ENCODE results near the gene MYH15. TPM values are rescaled to one million over a fixed set of nuclear protein-coding genes. Genes with fewer than 3 reads are reported as not detected.

Gene MYH15
- total RNA-seq, 3 donors from 2014 or later: 0.28 to 0.46 (median 0.46) TPM

DNA sequence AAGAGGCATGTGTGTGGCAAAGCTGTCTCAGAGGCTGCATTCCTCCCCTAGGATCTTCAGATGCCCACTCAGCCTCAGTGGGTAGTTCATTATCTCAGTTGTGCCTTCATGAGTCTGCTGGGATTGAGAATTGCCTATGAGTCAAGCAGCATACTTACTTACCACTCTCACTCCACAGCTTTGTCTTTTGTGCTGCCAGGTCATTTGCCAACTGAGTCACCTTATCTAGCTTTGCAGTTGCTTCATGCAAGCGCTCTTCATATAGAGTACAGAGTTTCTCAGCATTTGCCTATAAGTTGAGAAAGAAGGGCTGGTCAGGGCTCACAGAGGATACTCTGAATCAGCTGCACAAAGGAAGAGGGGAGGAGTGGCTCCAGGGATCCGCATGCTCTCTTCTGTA, 89.5 kb downstream of the MYH15 start:
- Histone ChIP-seq H3K36me3 (ENCODE audit: low read depth) (no peaks in the 10 kb centered on the region), H3K9me3 (no peaks in the 10 kb centered on the region), H3K4me3 (no peak overlapping the region), H3K4me1 (ENCODE audit: low read depth) (peaks cover 2% of the 10 kb centered on the region)
- intact Hi-C loops (cut with DNase I, micrococcal nuclease): no loop called here
- ATAC-seq (no peak), DNase-seq (no peak)
- TF ChIP-seq, protein P1, sequence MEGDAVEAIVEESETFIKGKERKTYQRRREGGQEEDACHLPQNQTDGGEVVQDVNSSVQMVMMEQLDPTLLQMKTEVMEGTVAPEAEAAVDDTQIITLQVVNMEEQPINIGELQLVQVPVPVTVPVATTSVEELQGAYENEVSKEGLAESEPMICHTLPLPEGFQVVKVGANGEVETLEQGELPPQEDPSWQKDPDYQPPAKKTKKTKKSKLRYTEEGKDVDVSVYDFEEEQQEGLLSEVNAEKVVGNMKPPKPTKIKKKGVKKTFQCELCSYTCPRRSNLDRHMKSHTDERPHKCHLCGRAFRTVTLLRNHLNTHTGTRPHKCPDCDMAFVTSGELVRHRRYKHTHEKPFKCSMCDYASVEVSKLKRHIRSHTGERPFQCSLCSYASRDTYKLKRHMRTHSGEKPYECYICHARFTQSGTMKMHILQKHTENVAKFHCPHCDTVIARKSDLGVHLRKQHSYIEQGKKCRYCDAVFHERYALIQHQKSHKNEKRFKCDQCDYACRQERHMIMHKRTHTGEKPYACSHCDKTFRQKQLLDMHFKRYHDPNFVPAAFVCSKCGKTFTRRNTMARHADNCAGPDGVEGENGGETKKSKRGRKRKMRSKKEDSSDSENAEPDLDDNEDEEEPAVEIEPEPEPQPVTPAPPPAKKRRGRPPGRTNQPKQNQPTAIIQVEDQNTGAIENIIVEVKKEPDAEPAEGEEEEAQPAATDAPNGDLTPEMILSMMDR (IDR thresholded peaks at IDR 0.05): no peak

DNA sequence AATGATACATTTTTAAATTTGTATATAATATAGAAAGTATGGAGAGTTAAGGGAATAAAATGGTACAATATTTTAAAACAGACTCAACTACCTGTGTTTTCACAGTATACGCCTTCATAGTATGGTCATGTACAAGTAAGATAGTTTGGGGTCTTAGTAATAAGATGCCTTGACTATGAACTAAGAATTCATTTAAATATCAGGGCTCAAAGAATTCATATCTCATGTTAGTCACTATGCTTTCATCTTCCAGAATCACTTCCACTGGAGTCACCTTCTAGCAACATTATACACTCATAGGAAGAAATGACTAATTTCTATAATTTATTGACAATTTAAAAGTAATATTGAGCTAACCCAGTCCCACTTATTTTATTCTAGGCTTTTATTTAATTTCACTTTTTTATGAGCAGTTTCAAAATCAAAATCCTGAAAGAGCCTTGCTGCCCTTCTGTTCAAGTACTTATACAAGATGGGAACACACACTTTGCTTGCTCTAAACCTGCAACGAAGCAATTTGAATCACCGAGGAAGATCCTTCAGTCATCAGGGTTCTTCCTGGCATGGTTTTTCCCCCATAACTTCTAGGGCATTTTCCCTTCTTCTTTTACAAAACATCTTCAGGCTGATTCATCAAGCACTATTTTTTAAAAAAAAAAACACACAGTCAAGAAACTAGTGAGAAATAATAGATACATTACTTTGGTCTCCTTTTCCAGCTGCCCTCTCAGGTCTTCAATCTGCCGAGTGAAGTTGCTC, 94.1 kb downstream of the MYH15 start:
- ATAC-seq: no peak
- Histone ChIP-seq H3K4me1 (ENCODE audit: low read depth) (no peaks in the 10 kb centered on the region), H3K9me3 (no peaks in the 10 kb centered on the region), H3K4me3 (no peak overlapping the region), H3K36me3 (ENCODE audit: low read depth) (no peaks in the 10 kb centered on the region)
- no peak for DNase-seq
- TF ChIP-seq, protein P1 (IDR thresholded peaks at IDR 0.05): no peak
- intact Hi-C loops (cut with DNase I, micrococcal nuclease): no loop called here

GRCh38 chr3:108415661-108416060, 94.7 kb downstream of the MYH15 start:
- no peak overlapping the region for H3K4me3 ChIP-seq
- ATAC-seq: no peak
- no peaks in the 10 kb centered on the region for H3K4me1 ChIP-seq (ENCODE audit: low read depth)
- TF ChIP-seq, protein P1 (IDR thresholded peaks at IDR 0.05): no peak
- DNase-seq: no peak
- no peaks in the 10 kb centered on the region for H3K9me3 ChIP-seq
- no peaks in the 10 kb centered on the region for H3K36me3 ChIP-seq (ENCODE audit: low read depth)
- intact Hi-C loops (cut with DNase I, micrococcal nuclease): no loop called here

DNA sequence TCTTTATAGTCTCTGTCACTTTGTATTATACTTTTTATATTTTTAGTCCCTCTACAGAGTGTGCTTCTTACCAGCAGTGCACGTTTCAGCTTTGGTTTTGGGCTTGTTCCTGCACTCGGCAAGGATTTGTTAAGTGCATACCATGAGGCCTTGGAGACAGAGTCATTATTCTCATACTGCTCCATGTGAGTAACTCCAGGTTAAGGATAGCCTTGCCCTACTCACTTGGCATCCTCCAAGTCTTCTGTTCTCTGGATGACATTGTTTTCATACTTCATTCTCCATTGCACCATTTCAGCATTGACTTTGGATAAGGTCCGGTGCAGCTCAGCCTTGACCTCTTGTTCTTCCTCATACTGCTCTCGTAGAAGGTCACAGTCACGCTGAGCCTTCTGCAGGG, 96.4 kb downstream of the MYH15 start:
- TF ChIP-seq, protein P1 (IDR thresholded peaks at IDR 0.05): no peak
- H3K4me1 ChIP-seq (ENCODE audit: low read depth): no peaks in the 10 kb centered on the region
- no peak for ATAC-seq

GRCh38 chr3:108412121-108412750, 98.2 kb downstream of the MYH15 start:
- ATAC-seq (no peak), DNase-seq (no peak)
- intact Hi-C loops (cut with DNase I, micrococcal nuclease): no loop called here
- H3K4me1 ChIP-seq (ENCODE audit: low read depth): no peaks in the 10 kb centered on the region
- TF ChIP-seq, protein P1 (IDR thresholded peaks at IDR 0.05): no peak
- no peaks in the 10 kb centered on the region for H3K36me3 ChIP-seq (ENCODE audit: low read depth)
- H3K9me3 ChIP-seq: no peaks in the 10 kb centered on the region
- H3K4me3 ChIP-seq: no peak overlapping the region

More for the DNA sequence above, 96.4 kb downstream of the MYH15 start:
- Histone ChIP-seq H3K9me3 (no peaks in the 10 kb centered on the region), H3K36me3 (ENCODE audit: low read depth) (no peaks in the 10 kb centered on the region), H3K4me3 (no peak overlapping the region)
- DNase-seq: no peak
- intact Hi-C loops (cut with DNase I, micrococcal nuclease): no loop called here
